GM10266 (cell line): ENCODE results near the gene SETD1A.

Experiments used
- DNase-seq: peaks from one replicate; pipeline ENCODE4 v3.0.0; 2012; ENCODE audit errors: extremely low spot score
- CTCF ChIP-seq: IDR thresholded peaks from 2 replicates; pipeline ENCODE4 v1.5.1; 2012; ENCODE audit warnings: mild to moderate bottlenecking, low read depth; ENCODE audit not compliant: control insufficient read depth, insufficient read depth; ENCODE audit errors: missing control alignments

The SETD1A gene

GRCh38 chr16:30958175-30959079 is 873 bp downstream of the SETD1A start:
- TF ChIP-seq CTCF, result peak; percentile 21
- peak; percentile 88 for DNase-seq

- no peak for TF ChIP-seq CTCF
- DNase-seq, result no peak
These were observed 3.8 kb downstream of the SETD1A start for GRCh38 chr16:30961384-30961783.

GRCh38 chr16:30963925-30964511 is 6.5 kb downstream of the SETD1A start:
- DNase-seq, result no peak
- TF ChIP-seq CTCF, result no peak

- DNase-seq, result no peak
- no peak for TF ChIP-seq CTCF
These were observed 7.1 kb downstream of the SETD1A start for GRCh38 chr16:30964574-30965226.

- DNase-seq, result no peak
- no peak for TF ChIP-seq CTCF
These were observed 7.9 kb downstream of the SETD1A start for GRCh38 chr16:30965436-30965835.

GRCh38 chr16:30966033-30966619 is 8.6 kb downstream of the SETD1A start:
- no peak for TF ChIP-seq CTCF
- no peak for DNase-seq
